IMR-90 (cell line): ENCODE data around the gene TMF1.

ENCODE experiments used
- POLR2A ChIP-seq: IDR thresholded peaks from 2 replicates; pipeline ENCODE4 v1.6.1; 2012; ENCODE audit warnings: mild to moderate bottlenecking, low read depth, low read length
- RAD21 ChIP-seq: IDR thresholded peaks from 2 replicates; pipeline ENCODE4 v1.6.1; 2012; ENCODE audit warnings: low read length, improper control_type of control experiment
- RFX5 ChIP-seq: IDR thresholded peaks from 2 replicates; pipeline ENCODE4 v1.8.0; 2012; ENCODE audit warnings: low read depth, mild to moderate bottlenecking, low read length, moderate library complexity
- TF ChIP-seq, protein P1 (sequence below): conservative IDR thresholded peaks from 2 replicates; pipeline ENCODE4 v1.5.1; 2012; ENCODE audit warnings: mild to moderate bottlenecking, low read depth, low read length, improper control_type of control experiment
- TF ChIP-seq, protein P2 (sequence below): fragments of 150-350 bp; IDR thresholded peaks from 2 replicates; pipeline ENCODE4 v1.6.1; 2016; ENCODE audit warnings: low read depth, mild to moderate bottlenecking, low read length, moderate library complexity, borderline replicate concordance

DNA sequence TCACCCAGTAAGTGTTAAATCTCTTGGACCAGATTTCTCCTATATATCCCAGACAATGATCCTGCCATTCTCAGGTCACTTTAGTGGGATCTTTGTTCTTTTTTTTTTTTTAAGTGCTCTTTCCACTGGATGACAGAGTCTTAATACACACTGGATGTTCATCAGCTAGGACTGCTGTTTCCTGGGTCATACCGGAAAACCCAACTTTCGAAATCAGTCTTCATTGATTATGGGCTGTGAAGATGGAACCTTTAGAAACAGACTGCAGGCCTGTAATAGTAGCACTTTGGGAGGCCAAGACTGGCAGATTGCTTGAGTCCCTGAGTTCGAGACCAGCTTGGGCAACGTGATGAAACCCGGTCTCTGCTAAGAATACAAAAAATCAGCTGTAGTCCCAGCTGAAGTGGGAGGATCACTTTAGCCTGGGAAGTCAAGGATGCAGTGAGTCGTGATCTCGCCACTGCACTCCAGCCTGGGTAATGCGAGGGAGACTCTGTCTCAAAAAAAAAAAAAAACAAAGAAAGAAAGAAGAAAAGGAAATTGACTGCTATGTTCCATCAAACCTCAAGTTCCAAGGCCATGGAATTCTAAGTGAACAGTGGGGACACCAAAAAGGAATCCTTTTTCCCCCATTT lies 40.9 kb downstream of the TMF1 start:
- TF ChIP-seq, protein P1, sequence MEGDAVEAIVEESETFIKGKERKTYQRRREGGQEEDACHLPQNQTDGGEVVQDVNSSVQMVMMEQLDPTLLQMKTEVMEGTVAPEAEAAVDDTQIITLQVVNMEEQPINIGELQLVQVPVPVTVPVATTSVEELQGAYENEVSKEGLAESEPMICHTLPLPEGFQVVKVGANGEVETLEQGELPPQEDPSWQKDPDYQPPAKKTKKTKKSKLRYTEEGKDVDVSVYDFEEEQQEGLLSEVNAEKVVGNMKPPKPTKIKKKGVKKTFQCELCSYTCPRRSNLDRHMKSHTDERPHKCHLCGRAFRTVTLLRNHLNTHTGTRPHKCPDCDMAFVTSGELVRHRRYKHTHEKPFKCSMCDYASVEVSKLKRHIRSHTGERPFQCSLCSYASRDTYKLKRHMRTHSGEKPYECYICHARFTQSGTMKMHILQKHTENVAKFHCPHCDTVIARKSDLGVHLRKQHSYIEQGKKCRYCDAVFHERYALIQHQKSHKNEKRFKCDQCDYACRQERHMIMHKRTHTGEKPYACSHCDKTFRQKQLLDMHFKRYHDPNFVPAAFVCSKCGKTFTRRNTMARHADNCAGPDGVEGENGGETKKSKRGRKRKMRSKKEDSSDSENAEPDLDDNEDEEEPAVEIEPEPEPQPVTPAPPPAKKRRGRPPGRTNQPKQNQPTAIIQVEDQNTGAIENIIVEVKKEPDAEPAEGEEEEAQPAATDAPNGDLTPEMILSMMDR, result no peak
- no peak for TF ChIP-seq POLR2A
- TF ChIP-seq RAD21, result no peak
- TF ChIP-seq, protein P2, sequence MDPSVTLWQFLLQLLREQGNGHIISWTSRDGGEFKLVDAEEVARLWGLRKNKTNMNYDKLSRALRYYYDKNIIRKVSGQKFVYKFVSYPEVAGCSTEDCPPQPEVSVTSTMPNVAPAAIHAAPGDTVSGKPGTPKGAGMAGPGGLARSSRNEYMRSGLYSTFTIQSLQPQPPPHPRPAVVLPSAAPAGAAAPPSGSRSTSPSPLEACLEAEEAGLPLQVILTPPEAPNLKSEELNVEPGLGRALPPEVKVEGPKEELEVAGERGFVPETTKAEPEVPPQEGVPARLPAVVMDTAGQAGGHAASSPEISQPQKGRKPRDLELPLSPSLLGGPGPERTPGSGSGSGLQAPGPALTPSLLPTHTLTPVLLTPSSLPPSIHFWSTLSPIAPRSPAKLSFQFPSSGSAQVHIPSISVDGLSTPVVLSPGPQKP, result no peak
- TF ChIP-seq RFX5, result no peak
